HG03457 (cell line): ENCODE data around the gene LDB2.

Source experiments
- ATAC-seq: cut with Tn5 transposase; IDR thresholded peaks from one replicate; pipeline ENCODE4 v1.9.1; 2021; ENCODE audit warnings: moderate number of reproducible peaks; ENCODE audit not compliant: unreplicated experiment

The LDB2 gene

DNA sequence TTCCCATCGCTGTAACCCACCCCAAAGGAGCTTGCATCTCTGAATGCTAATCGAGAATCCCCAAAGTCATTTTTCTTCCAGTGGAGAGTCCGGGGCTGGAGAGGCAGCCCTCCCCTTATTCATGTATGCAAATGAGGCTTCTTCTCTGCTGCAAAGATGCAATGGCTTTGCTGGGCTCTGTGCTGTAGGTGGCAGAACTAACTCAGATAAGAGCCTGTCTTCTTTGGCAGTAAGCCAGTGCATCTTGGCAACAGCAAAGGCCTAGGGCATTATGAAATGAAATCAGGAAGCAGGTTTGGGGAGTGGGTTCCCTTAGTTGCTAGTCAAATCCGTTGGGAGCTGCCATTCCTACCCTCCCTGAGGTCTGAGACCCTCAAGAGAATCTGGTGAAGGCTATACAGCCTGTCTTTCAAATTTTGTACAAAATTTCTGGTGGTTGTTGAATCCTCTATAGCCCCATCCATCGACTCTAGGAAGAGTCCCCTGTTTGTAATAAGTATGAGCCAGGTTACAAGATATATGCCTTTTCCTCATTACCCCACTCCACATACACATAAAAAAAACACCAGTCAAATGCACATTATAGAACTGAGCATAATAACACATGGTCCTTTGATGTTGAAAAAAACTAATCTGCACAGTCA lies 381.5 kb downstream of the LDB2 start:
- no peak for ATAC-seq

DNA sequence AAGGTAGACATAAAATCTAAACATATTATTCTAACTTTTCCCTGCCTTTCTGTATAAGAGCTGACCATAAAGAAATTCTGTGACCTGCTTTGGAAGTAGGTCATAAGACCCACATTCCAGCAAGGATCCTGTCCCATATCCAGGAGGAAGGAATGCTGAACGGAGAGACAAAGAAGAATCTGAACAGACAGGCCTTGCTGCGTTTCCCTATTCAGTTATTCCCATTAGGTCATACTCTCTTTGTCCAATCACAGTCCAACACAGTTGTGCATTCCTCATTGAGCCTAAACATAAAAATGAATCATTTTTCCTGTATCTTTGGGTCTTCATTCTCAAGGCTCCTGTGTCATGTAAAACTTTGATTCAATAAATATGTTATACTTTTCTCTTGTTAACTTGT lies 384.6 kb downstream of the LDB2 start:
- ATAC-seq, result no peak

DNA sequence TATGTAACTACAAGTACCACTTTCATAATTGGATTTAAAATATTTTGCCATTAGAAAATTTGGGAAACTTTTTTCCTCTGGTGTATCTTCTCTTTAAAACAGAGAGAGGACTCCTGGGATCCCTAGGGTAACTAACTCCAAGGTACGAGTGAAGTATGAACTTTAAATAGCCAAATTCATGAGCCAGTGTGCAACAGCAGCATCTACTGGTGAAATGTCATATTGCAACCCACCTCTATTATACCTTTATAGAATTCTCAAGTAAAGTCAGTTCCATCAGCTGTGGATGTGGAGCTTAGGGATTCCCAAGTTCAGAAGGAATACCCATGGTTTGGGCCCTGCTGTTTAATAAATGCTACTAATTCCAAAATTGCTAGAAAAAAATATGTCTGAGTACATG lies 389.5 kb downstream of the LDB2 start:
- ATAC-seq, result no peak

DNA sequence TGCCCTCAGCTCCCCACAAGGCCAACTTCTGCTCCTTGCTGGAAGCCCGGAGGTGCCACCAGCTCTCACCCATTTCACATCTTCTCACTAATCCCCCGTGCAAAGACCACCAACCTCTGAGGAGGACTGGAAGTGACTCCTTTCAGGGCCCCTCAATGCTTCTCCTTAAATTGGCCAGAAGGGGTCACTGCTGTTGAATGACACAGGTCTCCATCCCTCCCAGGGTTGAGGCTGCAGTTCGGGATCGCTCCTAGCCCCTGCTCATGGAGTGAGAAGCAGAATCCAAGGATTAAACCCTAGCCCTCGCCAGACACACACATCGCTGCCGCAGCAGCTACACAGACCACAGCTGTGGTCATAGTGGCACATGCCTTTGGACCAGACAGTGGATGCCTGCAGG lies 392.7 kb downstream of the LDB2 start:
- no peak for ATAC-seq

GRCh38 chr4:16505267-16505666 lies 393.2 kb downstream of the LDB2 start:
- ATAC-seq, result no peak

GRCh38 chr4:16503421-16504100 lies 394.9 kb downstream of the LDB2 start:
- no peak for ATAC-seq

GRCh38 chr4:16498978-16499377 lies 399.5 kb downstream of the LDB2 start:
- no peak for ATAC-seq

DNA sequence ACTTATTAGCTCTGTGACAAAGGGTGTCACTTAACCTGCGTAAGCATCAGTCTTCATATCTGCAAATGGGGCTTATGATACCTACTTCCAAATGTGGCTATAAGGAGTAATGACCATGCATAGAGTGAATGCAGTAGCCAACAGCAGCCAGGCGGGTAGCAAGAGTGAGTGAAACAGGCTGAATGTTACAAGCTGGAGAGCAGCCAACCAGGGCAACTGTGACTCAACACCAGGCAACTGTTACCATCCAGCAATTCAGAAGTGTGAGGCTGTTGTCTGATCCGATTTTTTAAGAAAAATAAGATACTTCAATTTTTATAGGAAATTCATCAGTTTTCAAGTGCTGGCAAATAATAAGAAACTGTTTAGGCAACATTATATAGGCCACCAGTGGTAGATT lies 401.9 kb downstream of the LDB2 start:
- no peak for ATAC-seq

DNA sequence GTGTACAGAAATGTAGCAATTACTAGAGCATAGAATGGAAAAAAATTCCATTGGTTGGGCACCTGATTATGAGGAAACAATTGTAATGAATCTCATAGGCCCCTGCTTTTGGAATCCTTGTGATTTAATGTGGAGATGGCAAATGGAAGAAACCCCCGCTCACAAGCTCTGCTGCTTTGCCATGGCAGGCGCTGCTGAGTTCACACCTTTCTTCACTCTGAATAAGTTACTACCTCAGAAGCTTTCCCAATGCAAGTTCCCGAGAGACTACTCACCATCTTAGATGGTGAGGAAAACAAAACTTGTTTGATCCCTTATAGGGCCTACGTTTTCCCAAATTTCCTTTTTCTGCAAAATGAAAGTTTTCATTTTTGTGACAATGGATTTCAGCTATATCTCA lies 405.6 kb downstream of the LDB2 start:
- ATAC-seq, result no peak

GRCh38 chr4:16489226-16489625 lies 409.2 kb downstream of the LDB2 start:
- ATAC-seq, result no peak

DNA sequence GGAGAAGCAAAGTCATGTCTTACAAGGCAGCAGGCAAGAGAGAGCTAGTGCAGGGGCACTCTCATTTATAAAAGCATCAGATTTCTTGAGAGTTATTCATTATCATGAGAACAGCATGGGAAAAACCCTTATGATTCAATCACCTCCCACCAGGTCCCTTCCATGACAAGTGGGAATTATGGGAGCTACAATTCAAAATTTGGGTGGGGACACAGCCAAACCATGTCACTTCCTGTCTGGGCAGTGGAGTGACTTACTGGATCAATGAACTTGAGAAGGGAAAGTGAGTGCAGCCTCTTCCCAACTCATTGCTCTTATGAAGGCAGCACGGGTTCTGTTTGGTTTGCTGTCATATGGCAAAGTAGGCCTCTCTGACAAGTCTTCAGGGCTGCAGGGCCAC lies 410.4 kb downstream of the LDB2 start:
- ATAC-seq, result no peak

- no peak for ATAC-seq
Measured at GRCh38 chr4:16484711-16485110, 413.7 kb downstream of the LDB2 start.

GRCh38 chr4:16483540-16483939 lies 414.9 kb downstream of the LDB2 start:
- ATAC-seq, result no peak

GRCh38 chr4:16480011-16480410 lies 418.4 kb downstream of the LDB2 start:
- ATAC-seq, result no peak

DNA sequence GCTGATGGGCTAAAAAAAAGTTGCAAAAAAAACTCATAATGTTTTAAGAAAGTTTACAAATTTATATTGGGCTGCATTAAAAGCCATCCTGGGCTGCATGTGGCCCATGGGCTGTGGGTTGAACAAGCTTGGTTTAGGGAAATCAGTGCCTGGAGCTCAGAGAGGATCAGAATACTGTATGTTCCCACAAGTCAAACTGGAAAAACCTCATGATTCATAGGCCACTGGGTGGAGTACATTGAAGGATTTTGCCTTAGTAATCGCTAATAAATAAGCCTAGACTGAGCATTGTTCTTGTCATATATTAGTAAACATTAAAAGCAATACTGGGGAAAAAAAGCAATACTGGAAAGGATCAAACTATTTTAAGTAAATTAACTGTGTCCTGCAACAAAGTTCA lies 425.9 kb downstream of the LDB2 start:
- no peak for ATAC-seq

GRCh38 chr4:16467061-16467460 lies 431.4 kb downstream of the LDB2 start:
- no peak for ATAC-seq

DNA sequence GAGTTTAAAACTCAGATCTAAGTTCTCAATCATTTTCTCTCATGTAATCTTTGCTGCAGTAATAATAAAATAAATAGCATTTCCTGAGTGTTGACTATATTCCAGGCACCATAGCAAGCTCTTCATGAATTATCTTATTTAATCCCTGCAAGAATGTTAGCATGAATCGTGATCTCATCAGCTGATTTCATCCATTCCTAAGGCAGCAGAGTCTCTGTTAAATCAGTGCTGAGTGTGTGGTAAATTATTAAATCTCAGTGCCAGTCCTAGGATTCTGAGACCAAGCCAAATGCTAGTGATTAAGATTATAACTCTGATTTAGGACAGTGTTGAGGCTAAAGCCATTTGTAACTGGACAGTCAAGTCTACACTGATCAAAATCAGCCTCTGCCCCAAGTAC lies 431.9 kb downstream of the LDB2 start:
- no peak for ATAC-seq

DNA sequence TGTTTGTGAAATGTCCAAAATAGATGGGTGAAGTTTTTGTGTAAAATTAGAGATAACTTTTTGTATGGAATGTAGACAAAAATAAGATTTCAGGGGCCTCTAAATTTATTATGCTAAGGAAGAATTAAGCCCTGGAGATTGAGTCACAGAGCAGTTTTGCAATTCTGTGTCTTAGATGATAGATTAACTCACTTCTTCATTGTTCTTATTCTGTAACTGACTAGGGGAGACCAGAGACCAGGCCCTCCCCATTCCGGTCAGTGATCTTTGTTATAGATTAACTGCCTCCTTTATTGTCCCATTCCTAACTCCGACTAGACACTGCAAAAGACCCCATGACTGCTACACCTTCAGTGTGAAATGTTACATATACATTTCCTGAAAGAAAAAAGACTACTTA lies 433.8 kb downstream of the LDB2 start:
- no peak for ATAC-seq

DNA sequence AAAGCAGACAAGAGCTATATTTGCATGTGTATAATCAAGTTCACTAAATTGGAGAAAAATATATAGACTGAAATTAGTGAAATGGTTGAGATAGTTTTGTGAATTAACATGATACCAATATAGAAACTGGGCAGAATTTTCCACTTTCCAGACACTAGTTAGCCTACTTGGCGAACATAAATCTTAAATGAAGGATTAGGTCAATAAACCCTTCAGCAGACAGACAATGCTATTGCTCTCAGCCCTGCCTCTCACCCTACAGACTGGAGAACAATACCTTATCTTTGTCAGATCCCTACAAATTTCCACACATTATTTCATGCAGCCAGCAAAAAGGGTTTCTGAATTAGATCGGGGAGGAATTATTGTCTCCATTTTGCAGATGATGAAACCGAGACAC lies 435.8 kb downstream of the LDB2 start:
- no peak for ATAC-seq

DNA sequence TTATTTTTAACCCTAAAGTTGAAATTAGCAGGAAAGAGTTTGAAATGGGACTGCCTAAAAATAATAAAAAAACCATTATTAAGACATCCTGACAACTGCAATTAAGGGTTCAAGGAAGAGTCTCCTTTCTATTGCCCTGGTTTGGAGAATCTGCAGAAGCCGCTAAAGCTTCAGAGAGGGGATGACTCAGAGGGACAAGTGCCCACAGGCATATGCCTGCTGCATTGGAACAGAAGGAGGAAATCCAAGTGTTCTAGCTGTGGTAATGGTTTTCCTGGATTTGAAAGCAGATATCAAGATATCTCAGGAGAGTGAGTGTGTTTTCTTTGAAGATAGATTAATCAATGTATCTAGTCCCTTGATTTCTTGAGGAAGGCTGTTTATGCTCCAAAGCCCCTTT lies 437.1 kb downstream of the LDB2 start:
- no peak for ATAC-seq

- no peak for ATAC-seq
Measured at GRCh38 chr4:16457944-16458343, 440.5 kb downstream of the LDB2 start.
